ENCODE measurements around the gene SULT1B1. TPM values are rescaled to one million over a fixed set of nuclear protein-coding genes. Genes with fewer than 3 reads are reported as not detected.

The SULT1B1 gene
- total and polyA plus RNA-seq, 2 donors (not counting 3 experiments of a cell fraction or from before 2014, with no cell fraction given) = 45.0 to 59.5 TPM

GRCh38 chr4:69764311-69764710 is 3.9 kb upstream of the SULT1B1 start:
- BruUV-seq (replicated peaks) = no TSS peak
- intact Hi-C loops (cut with micrococcal nuclease) = no loop called here
- DNase-seq (ENCODE audit: low read depth, low spot score) (peak; percentile 68), FAIRE-seq (no peak)
- Histone ChIP-seq H3K27me3 (ENCODE audit: control insufficient read depth in 2 of 2, insufficient read depth in 2 of 2, low read length in 2 of 2) (no peaks in the 10 kb centered on the region), H3K36me3 (ENCODE audit: control insufficient read depth in 2 of 2, extremely low read depth in 1 of 2, insufficient read depth in 2 of 2, low read length in 2 of 2) (no peaks in the 10 kb centered on the region), H3K79me2 (ENCODE audit: control insufficient read depth, insufficient read depth, low read length) (peaks cover 1% of the 10 kb centered on the region), H3K9me1 (replicated peaks; ENCODE audit: control insufficient read depth, extremely low read depth, insufficient read depth, low read length) (no peaks in the 10 kb centered on the region), H3K4me3 (replicated peaks in 1 of 3; ENCODE audit: insufficient read depth in 1 of 3, low read depth in 1 of 3, low read length in 3 of 3) (no peak overlapping the region), H3K27ac (ENCODE audit: insufficient read depth, low read depth, low read length) (peak overlapping the region; percentile 73), H3K9me3 (replicated peaks; ENCODE audit: control insufficient read depth, insufficient read depth, low read length) (no peaks in the 10 kb centered on the region), H2AFZ (ENCODE audit: low read depth, low read length) (no peak overlapping the region), H3K4me2 (ENCODE audit: insufficient read depth, low read length) (peak overlapping the region; percentile 44), H3K4me1 (ENCODE audit: control insufficient read depth, extremely low read depth, insufficient read depth, low read length) (peaks cover 58% of the 10 kb centered on the region), H4K20me1 (replicated peaks; ENCODE audit: control insufficient read depth, extremely low read depth, insufficient read depth, low read length) (no peaks in the 10 kb centered on the region), H3K9ac (replicated peaks; ENCODE audit: extremely low read depth, insufficient read depth, low read length) (peak overlapping the region; percentile 19)
- POLR2A ChIA-PET = interaction anchor here (1.0 kb wide), 1 partner anchor 36 kb away, joined by 3 read pairs; no protein-coding TSS in a partner anchor
- dilution Hi-C loops (cut with MboI; ENCODE audit: extremely low pct_ligation_motif_present, low sequenced_read_pairs) = no loop called here
- CTCF ChIA-PET = interaction anchor here (1.8 to 3.5 kb wide), 6 partner anchors 12 to 117 kb away, joined by 4 to 16 read pairs (median 8); no protein-coding TSS in a partner anchor
- no peak for TF ChIP-seq CTCF (IDR thresholded peaks at IDR 0.05; ENCODE audit: extremely low read depth in 1 of 2, insufficient read depth in 1 of 2, low read depth in 1 of 2, low read length in 2 of 2)
- TF ChIP-seq GATA2 (IDR thresholded peaks at IDR 0.05; ENCODE audit: insufficient read depth, insufficient read length, low read depth, low read length) = no peak
- no peak for TF ChIP-seq EZH2 (IDR thresholded peaks at IDR 0.05; ENCODE audit: borderline replicate concordance, low read depth, low read length, severe bottlenecking)
- no peak for TF ChIP-seq MYC (IDR thresholded peaks at IDR 0.05; ENCODE audit: low read depth, low read length)
- TF ChIP-seq POLR2A (IDR thresholded peaks at IDR 0.05; ENCODE audit: low read depth, low read length) = no peak
- TF ChIP-seq POLR2AphosphoS5 (IDR thresholded peaks at IDR 0.05; ENCODE audit: insufficient read depth, low read depth, low read length) = no peak
- no peak for TF ChIP-seq MAX (IDR thresholded peaks at IDR 0.05; ENCODE audit: insufficient read depth, insufficient read length)
- TF ChIP-seq JUN (IDR thresholded peaks at IDR 0.05; ENCODE audit: borderline replicate concordance, insufficient read depth, insufficient read length, low read depth) = no peak
- TF ChIP-seq FOS (IDR thresholded peaks at IDR 0.05; ENCODE audit: borderline replicate concordance, insufficient read depth, low read length) = no peak

Data from endothelial cell of umbilical vein (primary cell).